ENCODE data around the gene CIAO1. TPM values are rescaled to one million over a fixed set of nuclear protein-coding genes. Genes with fewer than 3 reads are reported as not detected.

Gene CIAO1
- total RNA-seq, result 74.4 and 78.2 TPM in 2 replicates

GRCh38 chr2:96265840-96266679 is at the start of gene CIAO1, which contains the start of gene TMEM127:
CIAO1 (plus strand) TSS chr2:96266225; CDS start chr2:96266351, 126 bp downstream.
TMEM127 (minus strand) TSS chr2:96265997; CDS start chr2:96265381, 616 bp downstream.

GRCh38 chr2:96305091-96305978 is 39.3 kb downstream of the CIAO1 start, which contains the start of gene SNRNP200:
SNRNP200 (minus strand) TSS chr2:96305546; CDS start chr2:96305437, 109 bp downstream.

Other genes starting within 250 kb of the CIAO1 start
- gene GPAT2, start 231.3 kb upstream of the CIAO1 start, total RNA-seq, result 1.4 and 2.8 TPM in 2 replicates
- gene ADRA2B, start 149.7 kb upstream of the CIAO1 start, total RNA-seq, result 0.08 TPM in 1 of 2 replicates, not detected in the other
- not detected in 2 replicates for gene ASTL, start 127.7 kb upstream of the CIAO1 start, total RNA-seq
- 14.1 and 14.2 TPM in 2 replicates for gene DUSP2, start 120.8 kb upstream of the CIAO1 start, total RNA-seq
- 75.4 and 120 TPM in 2 replicates for gene STARD7, start 57.4 kb upstream of the CIAO1 start, total RNA-seq
- 21.2 and 21.9 TPM in 2 replicates for gene TMEM127, start 228 bp upstream of the CIAO1 start, total RNA-seq
- gene SNRNP200, start 39.3 kb downstream of the CIAO1 start, total RNA-seq, result 48.8 and 68.5 TPM in 2 replicates
- gene ITPRIPL1, start 59.1 kb downstream of the CIAO1 start, total RNA-seq, result 0.55 and 1.0 TPM in 2 replicates
- gene NCAPH, start 69.5 kb downstream of the CIAO1 start, total RNA-seq, result 10.9 and 38.8 TPM in 2 replicates
- not detected in 2 replicates for gene NEURL3, start 239.1 kb downstream of the CIAO1 start, total RNA-seq

Measured in hair follicular keratinocyte (primary cell).